ENCODE measurements around the gene KMT2E. TPM values are rescaled to one million over a fixed set of nuclear protein-coding genes. Genes with fewer than 3 reads are reported as not detected.

The KMT2E gene
- total RNA-seq, 4 donors from 2014 or later, result 96.9 to 156 (median 110) TPM

DNA sequence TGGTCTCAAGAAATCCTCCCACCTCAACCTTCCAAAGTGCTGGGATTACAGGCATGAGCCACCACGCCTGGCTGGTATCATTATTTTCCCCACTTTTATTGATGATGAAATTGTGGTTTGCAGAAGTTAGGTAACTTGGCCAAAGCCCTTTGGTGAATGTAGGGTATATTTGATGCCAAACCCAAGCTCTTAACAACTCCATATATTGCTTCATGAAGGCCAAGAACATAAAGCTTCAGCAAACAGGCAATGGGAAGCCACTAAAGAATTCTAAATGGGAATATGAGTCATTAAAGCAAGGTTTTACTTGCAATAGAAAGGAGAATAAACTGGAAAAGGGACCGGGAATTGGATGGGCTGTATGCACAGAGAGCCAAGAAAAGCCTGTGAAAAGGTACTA is 142.7 kb downstream of the KMT2E start:
- TF ChIP-seq, protein P1, sequence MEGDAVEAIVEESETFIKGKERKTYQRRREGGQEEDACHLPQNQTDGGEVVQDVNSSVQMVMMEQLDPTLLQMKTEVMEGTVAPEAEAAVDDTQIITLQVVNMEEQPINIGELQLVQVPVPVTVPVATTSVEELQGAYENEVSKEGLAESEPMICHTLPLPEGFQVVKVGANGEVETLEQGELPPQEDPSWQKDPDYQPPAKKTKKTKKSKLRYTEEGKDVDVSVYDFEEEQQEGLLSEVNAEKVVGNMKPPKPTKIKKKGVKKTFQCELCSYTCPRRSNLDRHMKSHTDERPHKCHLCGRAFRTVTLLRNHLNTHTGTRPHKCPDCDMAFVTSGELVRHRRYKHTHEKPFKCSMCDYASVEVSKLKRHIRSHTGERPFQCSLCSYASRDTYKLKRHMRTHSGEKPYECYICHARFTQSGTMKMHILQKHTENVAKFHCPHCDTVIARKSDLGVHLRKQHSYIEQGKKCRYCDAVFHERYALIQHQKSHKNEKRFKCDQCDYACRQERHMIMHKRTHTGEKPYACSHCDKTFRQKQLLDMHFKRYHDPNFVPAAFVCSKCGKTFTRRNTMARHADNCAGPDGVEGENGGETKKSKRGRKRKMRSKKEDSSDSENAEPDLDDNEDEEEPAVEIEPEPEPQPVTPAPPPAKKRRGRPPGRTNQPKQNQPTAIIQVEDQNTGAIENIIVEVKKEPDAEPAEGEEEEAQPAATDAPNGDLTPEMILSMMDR (IDR thresholded peaks at IDR 0.05; ENCODE audit: low read depth), result no peak

DNA sequence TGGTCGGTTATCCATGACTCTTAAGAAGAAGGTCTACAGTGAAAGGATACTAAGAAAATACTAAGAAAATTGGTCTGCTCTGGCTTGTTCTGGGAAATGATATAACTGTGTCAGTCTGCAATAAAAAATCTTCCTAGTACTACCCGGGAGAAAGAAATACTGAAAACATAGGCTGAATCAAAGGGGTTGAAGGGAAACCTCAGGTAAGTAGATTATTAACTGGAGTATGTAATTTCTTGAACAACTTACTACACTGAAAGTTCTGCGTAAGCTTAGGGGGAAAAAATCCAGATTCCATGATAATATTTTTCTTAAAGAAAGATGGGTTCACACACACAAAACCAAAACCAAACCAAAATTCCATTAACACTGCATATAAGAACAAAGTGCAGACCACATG is 143.3 kb downstream of the KMT2E start:
- TF ChIP-seq, protein P1 (IDR thresholded peaks at IDR 0.05; ENCODE audit: low read depth), result no peak

DNA sequence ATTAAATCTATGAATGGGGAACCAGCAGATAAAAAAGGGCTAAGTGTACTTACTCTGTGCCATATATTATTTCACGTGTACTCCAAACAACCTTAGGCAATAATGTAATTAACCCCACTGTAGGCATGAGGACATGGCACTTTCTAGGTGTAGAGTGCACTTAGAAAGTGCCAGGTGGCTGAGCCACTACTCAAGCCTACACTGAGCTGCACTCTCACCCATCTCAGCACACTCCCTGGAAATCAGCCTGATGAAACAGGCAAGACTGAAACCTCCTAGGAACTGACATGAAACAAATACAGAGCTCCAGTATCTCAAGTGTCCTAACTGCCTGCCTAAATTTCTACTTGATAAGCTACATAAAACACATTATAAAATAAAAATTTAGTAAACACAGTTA is 147.4 kb downstream of the KMT2E start:
- TF ChIP-seq, protein P1 (IDR thresholded peaks at IDR 0.05; ENCODE audit: low read depth), result no peak
